ENCODE measurements around the gene ZNF462. TPM values are rescaled to one million over a fixed set of nuclear protein-coding genes. Genes with fewer than 3 reads are reported as not detected.
A peak's percentile ranks its signal among the peaks of the same experiment; 100 is the strongest.

Gene ZNF462
- total RNA-seq, 2 donors from 2014 or later: 41.4 to 54.4 TPM

GRCh38 chr9:106880081-106880480 is 17.1 kb downstream of the ZNF462 start:
- 81% methylated on average over 5 of the region's 5 CpGs for WGBS
- H3K27ac ChIP-seq: peak overlapping the region; percentile 52 to 76
- no peaks in the 10 kb centered on the region for H3K27me3 ChIP-seq (replicated peaks; ENCODE audit: insufficient read depth)
- intact Hi-C loops (cut with DNase I): no loop called here
- no peaks in the 10 kb centered on the region for H3K36me3 ChIP-seq
- no peak overlapping the region for H3K4me3 ChIP-seq
- no peak for TF ChIP-seq POLR2A (IDR thresholded peaks at IDR 0.05)
- no peak for TF ChIP-seq CTCF (IDR thresholded peaks at IDR 0.05)
- no peak for TF ChIP-seq POLR2AphosphoS5 (IDR thresholded peaks at IDR 0.05)
- H3K4me1 ChIP-seq (replicated peaks): peaks cover 11% of the 10 kb centered on the region
- no peak for DNase-seq (ENCODE audit: low spot score)
- no peaks in the 10 kb centered on the region for H3K9me3 ChIP-seq

GRCh38 chr9:106880863-106881262 is 17.9 kb downstream of the ZNF462 start:
- 46% methylated on average over 6 of the region's 6 CpGs for WGBS
- Histone ChIP-seq H3K27me3 (replicated peaks; ENCODE audit: insufficient read depth) (no peaks in the 10 kb centered on the region), H3K4me3 (no peak overlapping the region), H3K9me3 (no peaks in the 10 kb centered on the region), H3K4me1 (replicated peaks) (peaks cover 11% of the 10 kb centered on the region), H3K27ac (peak overlapping the region; percentile 52 to 76), H3K36me3 (no peaks in the 10 kb centered on the region)
- TF ChIP-seq POLR2AphosphoS5 (IDR thresholded peaks at IDR 0.05) (no peak), POLR2A (IDR thresholded peaks at IDR 0.05) (no peak), CTCF (IDR thresholded peaks at IDR 0.05) (no peak)
- intact Hi-C loops (cut with DNase I): no loop called here
- no peak for DNase-seq (ENCODE audit: low spot score)

- no peaks in the 10 kb centered on the region for H3K9me3 ChIP-seq
- no peak for DNase-seq (ENCODE audit: low spot score)
- 93% methylated on average over 4 of the region's 4 CpGs for WGBS
These were observed 20.1 kb downstream of the ZNF462 start for GRCh38 chr9:106883030-106883429.

GRCh38 chr9:106883626-106884190 is 20.7 kb downstream of the ZNF462 start:
- H3K27ac ChIP-seq: no peak overlapping the region

More at GRCh38 chr9:106883030-106883429, 20.1 kb downstream of the ZNF462 start:
- intact Hi-C loops (cut with DNase I): no loop called here
- Histone ChIP-seq H3K4me3 (no peak overlapping the region), H3K36me3 (no peaks in the 10 kb centered on the region), H3K27ac (no peak overlapping the region), H3K4me1 (replicated peaks) (peaks cover 11% of the 10 kb centered on the region), H3K27me3 (replicated peaks; ENCODE audit: insufficient read depth) (no peaks in the 10 kb centered on the region)
- TF ChIP-seq CTCF (IDR thresholded peaks at IDR 0.05): no peak
- TF ChIP-seq POLR2A (IDR thresholded peaks at IDR 0.05): no peak
- TF ChIP-seq POLR2AphosphoS5 (IDR thresholded peaks at IDR 0.05): no peak

More at GRCh38 chr9:106883626-106884190, 20.7 kb downstream of the ZNF462 start:
- no peak for DNase-seq (ENCODE audit: low spot score)
- intact Hi-C loops (cut with DNase I): no loop called here
- H3K4me3 ChIP-seq: no peak overlapping the region
- H3K9me3 ChIP-seq: no peaks in the 10 kb centered on the region
- H3K4me1 ChIP-seq (replicated peaks): peaks cover 11% of the 10 kb centered on the region
- WGBS: 95% methylated on average over 2 of the region's 2 CpGs
- TF ChIP-seq POLR2AphosphoS5 (IDR thresholded peaks at IDR 0.05): no peak
- TF ChIP-seq CTCF (IDR thresholded peaks at IDR 0.05): no peak
- no peak for TF ChIP-seq POLR2A (IDR thresholded peaks at IDR 0.05)
- no peaks in the 10 kb centered on the region for H3K27me3 ChIP-seq (replicated peaks; ENCODE audit: insufficient read depth)
- H3K36me3 ChIP-seq: no peaks in the 10 kb centered on the region
